Breast epithelium (tissue), 4 donors: ENCODE data around the gene SETD1A. TPM values are rescaled to one million over a fixed set of nuclear protein-coding genes. Genes with fewer than 3 reads are reported as not detected.
A peak's percentile ranks its signal among the peaks of the same experiment; 100 is the strongest.

ENCODE experiments used
- DNase-seq, 2 donors: peaks; one replicate each; pipeline ENCODE4 v3.0.0-alpha.2; 2019; ENCODE audit warnings: low spot score in 2 of 2
- H3K27ac ChIP-seq, 2 donors: fragments of 200-600 bp; sonication (generic) in 1 of 2; one replicate each; pipeline ENCODE4 v1.5.1; 2016 to 2019; ENCODE audit warnings: mild to moderate bottlenecking in 1 of 2
- H3K27me3 ChIP-seq, 2 donors: fragments of 200-600 bp; sonication (generic) in 1 of 2; one replicate each; pipeline versions ENCODE4 v1.5.1 to v1.6.0; 2017 to 2019; ENCODE audit warnings: control low read depth in 1 of 2, mild to moderate bottlenecking in 1 of 2
- H3K36me3 ChIP-seq: fragments of 200-600 bp; one replicate; pipeline ENCODE4 v1.5.1; 2019
- H3K4me1 ChIP-seq, 2 donors: fragments of 200-600 bp; sonication (generic); one replicate each; pipeline ENCODE4 v1.5.1; 2016 to 2019; ENCODE audit warnings: control low read depth in 1 of 2
- H3K4me3 ChIP-seq, 3 donors: fragments of 200-600 bp; sonication (generic); 1 replicate in 2 of 3; 2 replicates in 1 of 3; pipeline ENCODE4 v1.5.1; 2016 to 2019; ENCODE audit warnings: mild to moderate bottlenecking in 3 of 3, moderate library complexity in 2 of 3
- H3K9me3 ChIP-seq, 2 donors: fragments of 200-600 bp; sonication (generic) in 1 of 2; one replicate each; pipeline ENCODE4 v1.5.1; 2016 to 2019; ENCODE audit warnings: control low read depth in 1 of 2
- POLR2A ChIP-seq: fragments of 450-650 bp; IDR thresholded peaks from one replicate; pipeline ENCODE4 v1.6.1; 2016; ENCODE audit warnings: antibody characterized with exemption, mild to moderate bottlenecking, moderate library complexity
- POLR2AphosphoS5 ChIP-seq, 3 donors: sonication (generic); formaldehyde crosslinking; IDR thresholded peaks; one replicate each; pipeline ENCODE4 v1.6.1; 2017; ENCODE audit warnings: antibody characterized with exemption in 3 of 3
- intact Hi-C: fragments of 100-400 bp; cut with DNase I; formaldehyde crosslinking; loops from one replicate; pipeline ENCODE4 v1.15.1; 2023; ENCODE audit warnings: low total_unique reads
- total RNA-seq, 3 donors: library from RNA; depleted of rRNA; stranded (reverse); fragments of >200 nt; gene quantifications; one replicate each; pipeline ENCODE4 v1.1.0, GENCODE V29; 2016
- TF ChIP-seq, protein P1 (sequence below), 3 donors: fragments of 450-650 bp; IDR thresholded peaks; one replicate each; pipeline ENCODE4 v1.5.1; 2016 to 2017; ENCODE audit warnings: antibody characterized with exemption in 3 of 3, mild to moderate bottlenecking in 3 of 3, moderate library complexity in 3 of 3

The SETD1A gene
- total RNA-seq, 3 donors from 2014 or later, result 4.8 to 5.6 (median 5.1) TPM

DNA sequence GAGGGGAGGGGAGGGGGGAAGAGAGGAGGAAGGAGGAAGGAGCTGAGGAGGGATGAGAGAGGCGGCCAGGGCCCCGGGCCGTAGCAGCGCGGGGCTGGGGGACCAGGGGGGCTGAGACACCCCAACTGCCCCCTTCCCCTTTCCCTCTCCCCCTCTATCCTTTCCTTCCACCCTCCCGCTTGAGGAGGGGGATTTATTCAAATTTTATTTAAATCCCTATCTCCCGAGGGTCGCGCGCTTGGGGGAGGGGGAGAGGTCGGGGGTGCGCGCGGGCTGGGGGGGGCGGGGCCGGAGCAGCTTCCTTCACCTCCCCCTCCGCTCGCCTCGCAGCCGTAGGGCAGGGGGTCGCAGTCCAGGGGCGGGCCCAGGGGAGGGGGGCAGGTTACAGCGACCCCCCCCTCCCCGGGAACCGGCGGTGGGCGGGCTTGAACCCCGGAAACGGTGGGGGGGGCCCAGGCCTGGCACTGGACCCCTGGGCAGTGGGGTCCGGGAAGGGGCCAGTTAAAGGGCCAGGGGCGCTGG, 33.9 kb upstream of the SETD1A start, which contains the start of gene FBXL19:
Gene FBXL19 (plus strand): TSS at position 19 of the 522 bp plus-strand sequence. CDS start 2,183 bp downstream, outside the sequence.
- TF ChIP-seq POLR2AphosphoS5 (IDR thresholded peaks at IDR 0.05) (no peak), POLR2A (no peak)
- TF ChIP-seq, protein P1, sequence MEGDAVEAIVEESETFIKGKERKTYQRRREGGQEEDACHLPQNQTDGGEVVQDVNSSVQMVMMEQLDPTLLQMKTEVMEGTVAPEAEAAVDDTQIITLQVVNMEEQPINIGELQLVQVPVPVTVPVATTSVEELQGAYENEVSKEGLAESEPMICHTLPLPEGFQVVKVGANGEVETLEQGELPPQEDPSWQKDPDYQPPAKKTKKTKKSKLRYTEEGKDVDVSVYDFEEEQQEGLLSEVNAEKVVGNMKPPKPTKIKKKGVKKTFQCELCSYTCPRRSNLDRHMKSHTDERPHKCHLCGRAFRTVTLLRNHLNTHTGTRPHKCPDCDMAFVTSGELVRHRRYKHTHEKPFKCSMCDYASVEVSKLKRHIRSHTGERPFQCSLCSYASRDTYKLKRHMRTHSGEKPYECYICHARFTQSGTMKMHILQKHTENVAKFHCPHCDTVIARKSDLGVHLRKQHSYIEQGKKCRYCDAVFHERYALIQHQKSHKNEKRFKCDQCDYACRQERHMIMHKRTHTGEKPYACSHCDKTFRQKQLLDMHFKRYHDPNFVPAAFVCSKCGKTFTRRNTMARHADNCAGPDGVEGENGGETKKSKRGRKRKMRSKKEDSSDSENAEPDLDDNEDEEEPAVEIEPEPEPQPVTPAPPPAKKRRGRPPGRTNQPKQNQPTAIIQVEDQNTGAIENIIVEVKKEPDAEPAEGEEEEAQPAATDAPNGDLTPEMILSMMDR (IDR thresholded peaks at IDR 0.05), result no peak
- Histone ChIP-seq H3K27ac (peak within 1 kb of the TSS; percentile 94 to 97), H3K4me3 (peak within 1 kb of the TSS; percentile 65 to 85 (median 67)), H3K36me3 (no peaks in the 10 kb centered on the region), H3K9me3 (no peaks in the 10 kb centered on the region), H3K27me3 (no peaks in the 10 kb centered on the region), H3K4me1 (peaks cover 0 to 7% of the 10 kb centered on the region in 2 donors)
- DNase-seq, result no peak
- intact Hi-C loops, result no loop called here

DNA sequence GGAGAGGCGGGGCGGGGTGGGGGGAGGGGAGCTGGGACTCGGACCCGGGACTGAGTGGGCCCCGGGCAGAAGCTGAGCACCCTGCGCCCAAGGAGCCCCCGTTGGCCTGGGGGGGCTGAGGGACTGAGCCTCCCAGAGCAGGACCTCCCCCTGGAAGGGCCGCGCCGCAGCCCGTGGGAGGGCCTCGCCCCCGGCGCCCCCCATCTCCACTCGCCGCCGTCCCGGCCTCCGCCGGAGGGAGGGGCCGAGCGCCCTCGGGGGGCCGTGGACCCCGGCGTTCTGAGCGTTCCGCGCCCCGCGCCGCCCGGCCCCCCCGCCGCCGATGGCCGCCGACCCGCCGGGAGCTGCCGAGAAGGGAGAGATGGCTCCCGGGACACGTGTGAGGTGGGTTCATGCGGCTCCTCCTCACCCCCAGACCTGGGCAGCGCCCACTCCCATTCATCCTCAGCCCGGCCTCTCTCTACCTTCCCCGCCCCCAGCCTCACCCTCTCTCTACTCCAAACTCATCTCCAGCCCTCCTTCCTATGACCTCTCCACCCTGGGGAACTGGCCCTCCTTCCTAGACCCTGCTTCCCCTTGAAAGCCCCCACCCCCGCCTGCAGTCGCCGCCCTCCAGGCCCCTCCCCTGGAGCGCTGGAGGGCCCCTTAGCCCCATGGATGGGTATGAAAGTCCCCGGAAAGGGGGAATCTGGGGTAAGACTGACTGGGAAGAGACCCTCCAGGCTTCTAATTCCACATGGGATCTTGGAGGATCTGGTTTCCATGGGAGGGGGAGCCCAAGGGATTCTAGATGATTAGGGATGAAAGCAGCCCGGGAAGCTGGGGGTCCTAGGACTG, 33.3 kb upstream of the SETD1A start:
- no peaks in the 10 kb centered on the region for H3K27me3 ChIP-seq
- H3K27ac ChIP-seq, result peak overlapping the region; percentile 94 to 97
- H3K36me3 ChIP-seq, result no peaks in the 10 kb centered on the region
- TF ChIP-seq, protein P1 (IDR thresholded peaks at IDR 0.05), result no peak
- TF ChIP-seq POLR2A (no peak), POLR2AphosphoS5 (IDR thresholded peaks at IDR 0.05) (no peak)
- DNase-seq, result no peak
- H3K4me1 ChIP-seq, result peaks cover 0 to 7% of the 10 kb centered on the region in 2 donors
- no peaks in the 10 kb centered on the region for H3K9me3 ChIP-seq
- intact Hi-C loops, result no loop called here
- H3K4me3 ChIP-seq, result peak overlapping the region; percentile 65 to 85 (median 67)

DNA sequence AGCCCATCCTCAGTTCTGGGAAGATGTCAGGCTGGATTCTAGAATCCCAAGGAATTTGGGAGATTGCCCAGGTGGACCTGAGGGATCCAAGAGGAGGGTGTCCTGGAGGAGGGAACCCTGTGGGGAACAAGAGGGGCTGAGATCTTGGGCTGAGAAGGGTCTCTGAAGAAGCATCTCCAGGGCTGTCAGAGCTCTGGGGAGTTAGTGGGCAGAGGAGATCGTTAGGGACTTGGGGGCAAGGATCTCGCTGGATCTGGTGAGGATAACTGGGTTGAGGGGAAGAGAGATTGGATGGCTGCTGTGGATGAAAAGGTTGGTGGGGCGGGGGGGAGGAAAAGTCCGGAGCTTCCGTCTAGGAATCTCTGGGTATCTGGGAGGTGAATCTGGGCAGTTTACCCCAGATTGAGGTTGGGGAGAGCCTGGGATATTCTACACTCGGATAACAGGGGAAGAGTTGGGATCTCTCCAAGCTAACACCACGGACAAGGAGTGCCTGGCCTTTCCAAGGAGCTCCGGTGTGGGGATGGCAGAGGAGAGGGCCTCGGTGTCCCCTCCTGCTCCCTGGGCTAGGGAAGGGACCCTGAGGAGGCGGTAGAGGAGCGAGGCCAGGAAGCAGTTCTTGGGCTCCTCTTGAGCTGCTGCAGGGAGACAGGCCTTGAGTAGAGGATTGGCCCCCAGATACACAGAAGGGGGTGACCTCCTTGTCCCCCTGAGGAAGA, 32.5 kb upstream of the SETD1A start:
- intact Hi-C loops, result no loop called here
- TF ChIP-seq POLR2AphosphoS5 (IDR thresholded peaks at IDR 0.05), result no peak
- no peak for TF ChIP-seq POLR2A
- TF ChIP-seq, protein P1 (IDR thresholded peaks at IDR 0.05), result no peak
- H3K4me3 ChIP-seq, result peak overlapping the region; percentile 65 to 85 (median 67)
- H3K27ac ChIP-seq, result peak overlapping the region; percentile 94 to 97
- no peak for DNase-seq
- H3K27me3 ChIP-seq, result no peaks in the 10 kb centered on the region
- peaks cover 0 to 7% of the 10 kb centered on the region in 2 donors for H3K4me1 ChIP-seq
- no peaks in the 10 kb centered on the region for H3K36me3 ChIP-seq
- H3K9me3 ChIP-seq, result no peaks in the 10 kb centered on the region

DNA sequence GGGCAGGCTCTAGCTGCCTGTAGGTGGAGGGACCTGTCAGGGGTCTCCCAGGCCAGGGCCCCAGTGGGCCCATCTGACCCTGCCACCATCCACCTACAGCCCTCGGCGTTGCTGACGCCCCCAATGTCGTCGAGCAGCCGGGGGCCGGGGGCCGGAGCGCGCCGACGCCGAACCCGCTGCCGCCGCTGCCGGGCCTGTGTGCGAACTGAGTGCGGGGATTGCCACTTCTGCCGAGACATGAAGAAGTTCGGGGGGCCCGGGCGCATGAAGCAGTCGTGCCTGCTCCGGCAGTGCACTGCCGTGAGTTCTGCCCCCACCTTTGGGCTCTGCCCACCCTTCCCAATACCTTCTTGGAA, 31.9 kb upstream of the SETD1A start:
- TF ChIP-seq, protein P1 (IDR thresholded peaks at IDR 0.05), result no peak
- TF ChIP-seq POLR2AphosphoS5 (IDR thresholded peaks at IDR 0.05) (no peak), POLR2A (no peak)
- DNase-seq, result no peak
- Histone ChIP-seq H3K4me1 (peaks cover 0 to 7% of the 10 kb centered on the region in 2 donors), H3K9me3 (no peaks in the 10 kb centered on the region), H3K36me3 (no peaks in the 10 kb centered on the region), H3K27me3 (no peaks in the 10 kb centered on the region), H3K27ac (peak overlapping the region; percentile 94 to 97), H3K4me3 (no peak overlapping the region)
- intact Hi-C loops, result no loop called here
